CD4-positive, alpha-beta T cell (primary cell): Measurements from ENCODE around the gene NR1I2. TPM values are rescaled to one million over a fixed set of nuclear protein-coding genes. Genes with fewer than 3 reads are reported as not detected.

Source experiments
- ATAC-seq: fragments of 200-7000 bp; cut with Tn5 transposase; one replicate; pipeline ENCODE4 v1.10.0; 2022; ENCODE audit warnings: mild to moderate bottlenecking; ENCODE audit not compliant: poor library complexity
- CTCF ChIA-PET: fragments of 350-600 bp; sonication (Branson Sonifier 250); formaldehyde crosslinking; loops from one replicate; lab custom pipeline; 2021; ENCODE audit warnings: antibody characterized with exemption, inconsistent platforms; lab: Charles Lee
- POLR2A ChIA-PET: fragments of 350-600 bp; sonication (Branson Sonifier 250); formaldehyde crosslinking; loops from one replicate; lab custom pipeline; 2021; ENCODE audit warnings: antibody characterized with exemption, inconsistent platforms; lab: Charles Lee
- DNase-seq, 14 experiments: peaks; one replicate each; pipeline ENCODE4 v3.0.0-alpha.2; 2013 to 2020; ENCODE audit warnings: mixed read lengths in 2 of 14
- H3K27ac ChIP-seq, 2 donors: one replicate each; pipeline versions ENCODE4 v1.5.1 to v1.7.0; 2013; ENCODE audit warnings: low read length in 2 of 2, low read depth in 1 of 2, mild to moderate bottlenecking in 1 of 2
- H3K27me3 ChIP-seq, 2 experiments: 1 replicate in 1 of 2; 2 replicates in 1 of 2; pipeline versions ENCODE4 v1.6.1 to v1.7.0; 2013; ENCODE audit warnings: low read length in 2 of 2, control low read depth in 1 of 2, mild to moderate bottlenecking in 1 of 2, moderate library complexity in 1 of 2; ENCODE audit not compliant: insufficient read depth in 2 of 2, control insufficient read depth in 1 of 2
- H3K36me3 ChIP-seq: one replicate; pipeline ENCODE4 v1.6.1; 2013; ENCODE audit warnings: low read length, control low read depth; ENCODE audit not compliant: insufficient read depth
- H3K4me1 ChIP-seq: one replicate; pipeline ENCODE4 v1.6.1; 2013; ENCODE audit warnings: low read length, control low read depth; ENCODE audit not compliant: insufficient read depth
- H3K4me3 ChIP-seq: one replicate; pipeline ENCODE4 v1.5.1; 2013; ENCODE audit warnings: mild to moderate bottlenecking, low read length, moderate library complexity
- H3K9me3 ChIP-seq, 2 experiments: 1 replicate in 1 of 2; 2 replicates in 1 of 2; pipeline versions ENCODE4 v1.6.1 to v1.7.0; 2013; ENCODE audit warnings: low read length in 2 of 2, mild to moderate bottlenecking in 2 of 2, control low read depth in 1 of 2, moderate library complexity in 1 of 2; ENCODE audit not compliant: control insufficient read depth in 1 of 2, insufficient read depth in 1 of 2
- H3K27ac Mint-ChIP-seq: one replicate; pipeline ENCODE4 v1.8.0; 2020; ENCODE audit warnings: mixed read lengths
- H3K27me3 Mint-ChIP-seq: one replicate; pipeline ENCODE4 v1.8.0; 2021; ENCODE audit warnings: mixed read lengths
- H3K36me3 Mint-ChIP-seq: one replicate; pipeline ENCODE4 v1.8.0; 2021; ENCODE audit warnings: low read depth, mixed read lengths
- H3K4me1 Mint-ChIP-seq: one replicate; pipeline ENCODE4 v1.8.0; 2021; ENCODE audit warnings: low read depth, mixed read lengths
- H3K4me3 Mint-ChIP-seq: one replicate; pipeline ENCODE4 v1.8.0; 2020; ENCODE audit warnings: mild to moderate bottlenecking, mixed read lengths
- H3K9me3 Mint-ChIP-seq: one replicate; pipeline ENCODE4 v1.8.0; 2020; ENCODE audit warnings: mixed read lengths
- intact Hi-C, 2 experiments: fragments of 100-400 bp; cut with DNase I in 1 of 2; cut with micrococcal nuclease in 1 of 2; formaldehyde crosslinking; loops; one replicate each; pipeline versions ENCODE4 v1.15.1 to v1.9.0; 2023 to 2025; cut with DNase I, micrococcal nuclease
- total RNA-seq, 174 experiments: library from RNA in 2 of 174; stranded (reverse) in 2 of 174; gene quantifications; one replicate each; pipeline ENCODE4 v1.2.3 and lab custom pipeline; 2021 to 2026
- TF ChIP-seq, protein P1 (sequence below): fragments of 200-600 bp; IDR thresholded peaks from one replicate; pipeline ENCODE4 v1.8.0; 2022; ENCODE audit warnings: antibody characterized with exemption, mild to moderate bottlenecking

NR1I2 gene
- total RNA-seq, 2 experiments from 2014 or later = 0.25 TPM; not detected in 1

DNA sequence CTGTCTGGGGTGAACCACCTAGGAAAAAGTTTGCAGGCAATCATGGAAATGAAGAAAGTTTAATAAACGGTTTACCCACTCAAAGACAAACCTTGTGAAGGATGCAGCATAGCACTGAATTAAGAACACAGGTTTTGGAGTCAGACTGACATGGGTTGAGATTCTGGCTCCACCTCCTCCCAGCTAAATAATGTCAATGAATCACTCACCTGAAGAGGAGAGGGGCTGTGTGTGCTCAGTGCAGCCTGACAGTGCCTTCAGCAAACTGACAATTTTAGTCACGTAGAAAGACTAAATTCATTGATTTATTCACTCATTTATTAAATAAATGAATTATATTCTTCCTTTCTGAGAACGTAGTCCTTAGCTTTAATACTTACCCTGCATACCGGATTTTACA, 18.9 kb downstream of the NR1I2 start:
- H3K9me3 Mint-ChIP-seq = no peaks in the 10 kb centered on the region
- Histone ChIP-seq H3K27me3 (peaks cover 7 to 8% of the 10 kb centered on the region in 2 experiments), H3K27ac (no peak overlapping the region), H3K4me1 (no peaks in the 10 kb centered on the region), H3K4me3 (no peak overlapping the region), H3K9me3 (no peaks in the 10 kb centered on the region), H3K36me3 (no peaks in the 10 kb centered on the region)
- peaks cover 17% of the 10 kb centered on the region for H3K27me3 Mint-ChIP-seq
- H3K36me3 Mint-ChIP-seq = no peaks in the 10 kb centered on the region
- no peaks in the 10 kb centered on the region for H3K4me1 Mint-ChIP-seq
- intact Hi-C loops = no loop called here
- no peak overlapping the region for H3K4me3 Mint-ChIP-seq
- DNase-seq = no peak
- TF ChIP-seq, protein P1, sequence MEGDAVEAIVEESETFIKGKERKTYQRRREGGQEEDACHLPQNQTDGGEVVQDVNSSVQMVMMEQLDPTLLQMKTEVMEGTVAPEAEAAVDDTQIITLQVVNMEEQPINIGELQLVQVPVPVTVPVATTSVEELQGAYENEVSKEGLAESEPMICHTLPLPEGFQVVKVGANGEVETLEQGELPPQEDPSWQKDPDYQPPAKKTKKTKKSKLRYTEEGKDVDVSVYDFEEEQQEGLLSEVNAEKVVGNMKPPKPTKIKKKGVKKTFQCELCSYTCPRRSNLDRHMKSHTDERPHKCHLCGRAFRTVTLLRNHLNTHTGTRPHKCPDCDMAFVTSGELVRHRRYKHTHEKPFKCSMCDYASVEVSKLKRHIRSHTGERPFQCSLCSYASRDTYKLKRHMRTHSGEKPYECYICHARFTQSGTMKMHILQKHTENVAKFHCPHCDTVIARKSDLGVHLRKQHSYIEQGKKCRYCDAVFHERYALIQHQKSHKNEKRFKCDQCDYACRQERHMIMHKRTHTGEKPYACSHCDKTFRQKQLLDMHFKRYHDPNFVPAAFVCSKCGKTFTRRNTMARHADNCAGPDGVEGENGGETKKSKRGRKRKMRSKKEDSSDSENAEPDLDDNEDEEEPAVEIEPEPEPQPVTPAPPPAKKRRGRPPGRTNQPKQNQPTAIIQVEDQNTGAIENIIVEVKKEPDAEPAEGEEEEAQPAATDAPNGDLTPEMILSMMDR = no peak
- ChIA-PET POLR2A (no interaction called here), CTCF (no interaction called here)
- no peak overlapping the region for H3K27ac Mint-ChIP-seq
- no peak for ATAC-seq

DNA sequence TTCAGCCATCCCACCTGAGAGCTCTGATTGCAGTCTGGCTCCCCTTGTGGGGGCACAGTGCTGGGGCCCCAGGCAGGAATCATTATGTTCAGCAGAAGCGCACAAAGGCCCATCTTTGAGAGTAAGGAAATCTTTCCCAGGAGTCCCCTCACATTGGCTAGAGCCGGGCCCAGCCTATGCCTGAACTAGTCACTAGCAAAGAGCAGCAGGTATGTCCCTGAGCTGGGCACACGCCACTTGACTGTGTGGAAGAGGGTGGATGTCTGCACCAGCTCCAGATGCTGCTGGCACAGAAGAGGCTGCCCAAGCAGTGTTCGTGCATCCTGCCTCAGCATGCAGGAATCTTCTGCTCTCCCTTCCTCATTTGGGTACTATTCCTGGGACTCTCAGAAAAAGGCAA, 26.3 kb downstream of the NR1I2 start:
- Histone ChIP-seq H3K27me3 (no peaks in the 10 kb centered on the region), H3K4me1 (peaks cover 17% of the 10 kb centered on the region), H3K36me3 (no peaks in the 10 kb centered on the region), H3K9me3 (no peaks in the 10 kb centered on the region), H3K27ac (no peak overlapping the region), H3K4me3 (no peak overlapping the region)
- CTCF ChIA-PET = no interaction called here
- intact Hi-C loops = no loop called here
- DNase-seq (no peak), ATAC-seq (no peak)
- no peak overlapping the region for H3K27ac Mint-ChIP-seq
- H3K4me1 Mint-ChIP-seq = peaks cover 12% of the 10 kb centered on the region
- POLR2A ChIA-PET = no interaction called here
- no peaks in the 10 kb centered on the region for H3K27me3 Mint-ChIP-seq
- no peaks in the 10 kb centered on the region for H3K9me3 Mint-ChIP-seq
- peak overlapping the region; percentile 61 for H3K4me3 Mint-ChIP-seq
- H3K36me3 Mint-ChIP-seq = no peaks in the 10 kb centered on the region
- TF ChIP-seq, protein P1 = no peak

DNA sequence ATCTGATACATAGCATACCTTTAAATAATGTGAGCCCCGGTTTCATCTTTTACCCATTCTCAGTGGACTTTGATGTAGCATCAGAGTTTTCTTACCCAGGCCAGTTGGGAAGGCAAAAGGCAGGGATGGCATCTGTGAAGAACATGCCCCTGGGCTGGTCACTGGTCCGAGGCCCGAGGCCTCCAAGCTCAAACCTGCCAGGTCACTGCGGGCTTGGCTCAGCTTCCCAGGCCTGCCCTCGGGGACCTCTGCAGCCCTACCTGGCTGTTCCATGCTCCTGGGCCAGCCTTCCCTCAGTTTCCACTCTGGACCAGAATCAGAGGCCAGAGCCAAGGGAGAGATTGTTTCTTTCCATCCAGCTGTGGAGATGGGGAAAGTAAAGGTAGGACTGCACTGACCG, 26.9 kb downstream of the NR1I2 start:
- POLR2A ChIA-PET = no interaction called here
- no peak overlapping the region for H3K27ac Mint-ChIP-seq
- CTCF ChIA-PET = no interaction called here

More for the DNA sequence above, 26.9 kb downstream of the NR1I2 start:
- Histone ChIP-seq H3K27me3 (no peaks in the 10 kb centered on the region), H3K27ac (no peak overlapping the region), H3K9me3 (no peaks in the 10 kb centered on the region), H3K36me3 (no peaks in the 10 kb centered on the region), H3K4me1 (peaks cover 17% of the 10 kb centered on the region), H3K4me3 (no peak overlapping the region)
- H3K4me3 Mint-ChIP-seq = peak overlapping the region; percentile 61
- no peak for DNase-seq
- no peaks in the 10 kb centered on the region for H3K36me3 Mint-ChIP-seq
- H3K4me1 Mint-ChIP-seq = peaks cover 12% of the 10 kb centered on the region
- intact Hi-C loops = no loop called here
- no peaks in the 10 kb centered on the region for H3K27me3 Mint-ChIP-seq
- TF ChIP-seq, protein P1 = no peak
- ATAC-seq = no peak
- no peaks in the 10 kb centered on the region for H3K9me3 Mint-ChIP-seq
